HepG2 (cell line): ENCODE measurements around the gene FAM174C. TPM values are rescaled to one million over a fixed set of nuclear protein-coding genes. Genes with fewer than 3 reads are reported as not detected.

ENCODE experiments used
- GLMP ChIP-seq: sonication (generic); formaldehyde crosslinking; IDR thresholded peaks from 2 replicates; pipeline ENCODE4 v1.9.0; 2021; ENCODE audit warnings: missing genetic modification reagents, mild to moderate bottlenecking, borderline replicate concordance
- HOXA3 ChIP-seq: sonication (generic); formaldehyde crosslinking; IDR thresholded peaks from 2 replicates; pipeline ENCODE4 v1.5.0; 2020; ENCODE audit warnings: missing genetic modification reagents
- HOXA9 ChIP-seq: sonication (generic); formaldehyde crosslinking; IDR thresholded peaks from 2 replicates; pipeline ENCODE4 v1.8.1; 2022; ENCODE audit warnings: missing genetic modification reagents, mild to moderate bottlenecking, moderate library complexity, borderline replicate concordance
- KDM6A ChIP-seq: IDR thresholded peaks from 2 replicates; pipeline ENCODE4 v1.6.1; 2016; ENCODE audit warnings: low read depth
- MEIS1 ChIP-seq: sonication (generic); formaldehyde crosslinking; IDR thresholded peaks from 2 replicates; pipeline ENCODE4 v1.9.0; 2021; ENCODE audit warnings: mild to moderate bottlenecking, missing genetic modification reagents, moderate library complexity, borderline replicate concordance
- MEIS2 ChIP-seq: sonication (generic); formaldehyde crosslinking; IDR thresholded peaks from 2 replicates; pipeline ENCODE4 v1.9.0; 2021; ENCODE audit warnings: mild to moderate bottlenecking, missing genetic modification reagents
- NPAS2 ChIP-seq: sonication (generic); formaldehyde crosslinking; IDR thresholded peaks from 2 replicates; pipeline ENCODE4 v1.8.0; 2022; ENCODE audit warnings: mild to moderate bottlenecking, missing genetic modification reagents, borderline replicate concordance
- PATZ1 ChIP-seq: sonication (generic); formaldehyde crosslinking; IDR thresholded peaks from 2 replicates; pipeline ENCODE4 v1.4.0; 2020; ENCODE audit warnings: missing genetic modification reagents
- SNAI1 ChIP-seq: sonication (generic); formaldehyde crosslinking; IDR thresholded peaks from 2 replicates; pipeline ENCODE4 v1.5.0; 2020; ENCODE audit warnings: mild to moderate bottlenecking, missing genetic modification reagents, borderline replicate concordance
- TOE1 ChIP-seq: sonication (generic); formaldehyde crosslinking; IDR thresholded peaks from 2 replicates; pipeline ENCODE4 v1.4.0; 2020; ENCODE audit warnings: mild to moderate bottlenecking, missing genetic modification reagents
- ZFP82 ChIP-seq: sonication (generic); formaldehyde crosslinking; IDR thresholded peaks from 2 replicates; pipeline ENCODE4 v1.5.1; 2020; ENCODE audit warnings: mild to moderate bottlenecking, missing genetic modification reagents, borderline replicate concordance
- ZNF224 ChIP-seq: sonication (generic); formaldehyde crosslinking; IDR thresholded peaks from 2 replicates; pipeline ENCODE4 v1.5.0; 2020; ENCODE audit warnings: mild to moderate bottlenecking, missing genetic modification reagents
- ZNF251 ChIP-seq: sonication (generic); formaldehyde crosslinking; IDR thresholded peaks from 2 replicates; pipeline ENCODE4 v1.9.0; 2021; ENCODE audit warnings: mild to moderate bottlenecking, missing genetic modification reagents
- ZNF3 ChIP-seq: IDR thresholded peaks from 2 replicates; pipeline ENCODE4 v1.7.0; 2017; ENCODE audit warnings: inconsistent platforms
- ZNF335 ChIP-seq: sonication (generic); formaldehyde crosslinking; IDR thresholded peaks from 2 replicates; pipeline ENCODE4 v1.4.0; 2020; ENCODE audit warnings: missing genetic modification reagents
- ZNF367 ChIP-seq: sonication (generic); formaldehyde crosslinking; IDR thresholded peaks from 2 replicates; pipeline ENCODE4 v1.4.0; 2020; ENCODE audit warnings: missing genetic modification reagents, borderline replicate concordance
- ZNF550 ChIP-seq: sonication (generic); formaldehyde crosslinking; IDR thresholded peaks from 2 replicates; pipeline ENCODE4 v1.4.0; 2020; ENCODE audit warnings: mild to moderate bottlenecking, missing genetic modification reagents, borderline replicate concordance
- ZNF609 ChIP-seq: sonication (generic); formaldehyde crosslinking; IDR thresholded peaks from 2 replicates; pipeline ENCODE4 v1.4.0; 2020; ENCODE audit warnings: mild to moderate bottlenecking, missing genetic modification reagents, borderline replicate concordance
- polyA plus RNA-seq, 8 experiments: library from polyadenylated mRNA; depleted of rRNA in 3 of 8; stranded (reverse) in 7 of 8; unstranded in 1 of 8; fragments of >200 nt; fragmentation: Illumina TruSeq in 4 of 8; extraction: Trizol in 4 of 8; gene quantifications; 2 replicates each; pipeline versions ENCODE4 v1.2.1 to v1.2.3, GENCODE V29; 2011 to 2016; ENCODE audit warnings: low read depth in 4 of 8, missing spikeins in 1 of 8, mixed read lengths in 1 of 8; ENCODE audit not compliant: insufficient read depth in 1 of 8
- total RNA-seq, 5 experiments: library from RNA; depleted of rRNA; stranded (reverse); fragments of >200 nt; fragmentation: Illumina TruSeq; extraction: Trizol; gene quantifications; 2 replicates each; pipeline ENCODE4 v1.2.3, GENCODE V29; 2016; ENCODE audit warnings: low read depth in 1 of 5
- TF ChIP-seq, protein P1 (sequence below): IDR thresholded peaks from 2 replicates; pipeline ENCODE4 v1.6.1; 2018; ENCODE audit warnings: missing genetic modification reagents, mild to moderate bottlenecking, missing compliant biosample characterization

FAM174C gene
- total and polyA plus RNA-seq, 2 of the 13 experiments (the other 11 are each of a cell fraction or from before 2014, with no cell fraction given) = 19.5 to 31.3 TPM

DNA sequence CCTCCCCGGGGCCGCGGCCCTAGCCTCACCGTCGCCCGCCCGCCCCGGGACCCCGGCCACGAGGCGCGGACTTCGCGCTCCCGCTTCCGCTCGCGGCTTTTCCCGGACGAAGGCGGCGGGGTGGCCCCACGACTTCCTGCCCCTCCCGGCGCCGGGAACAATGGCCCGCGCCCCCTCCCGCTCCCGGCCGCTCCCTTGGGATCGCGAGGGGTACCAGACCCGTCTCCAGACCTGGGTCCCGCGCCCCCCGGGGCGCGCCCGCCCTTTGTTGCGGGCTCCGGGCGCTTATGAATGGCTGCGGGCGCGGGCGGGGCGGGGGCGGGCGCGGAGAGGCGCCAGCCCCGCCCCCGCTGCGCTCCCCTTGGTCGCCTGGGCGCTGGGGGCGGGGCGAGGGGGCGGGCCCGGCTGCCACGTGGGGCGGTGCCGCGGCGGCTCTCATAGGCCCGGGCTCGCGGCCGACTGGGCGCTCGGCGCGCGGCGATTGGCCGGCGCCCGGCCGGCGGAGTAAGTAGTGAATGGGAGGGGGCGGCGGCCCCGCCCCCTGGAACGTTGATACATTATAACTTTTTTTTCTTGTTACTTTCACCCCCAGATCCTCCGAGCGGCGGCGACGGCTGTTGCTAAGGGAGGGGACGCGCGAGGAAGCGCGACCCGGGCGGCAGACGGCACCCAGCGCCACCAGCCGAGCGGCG lies 25.9 kb upstream of the FAM174C start (continued):
- no peak for TF ChIP-seq HOXA9 (CRISPR knock-in tag)
- TF ChIP-seq, protein P1, sequence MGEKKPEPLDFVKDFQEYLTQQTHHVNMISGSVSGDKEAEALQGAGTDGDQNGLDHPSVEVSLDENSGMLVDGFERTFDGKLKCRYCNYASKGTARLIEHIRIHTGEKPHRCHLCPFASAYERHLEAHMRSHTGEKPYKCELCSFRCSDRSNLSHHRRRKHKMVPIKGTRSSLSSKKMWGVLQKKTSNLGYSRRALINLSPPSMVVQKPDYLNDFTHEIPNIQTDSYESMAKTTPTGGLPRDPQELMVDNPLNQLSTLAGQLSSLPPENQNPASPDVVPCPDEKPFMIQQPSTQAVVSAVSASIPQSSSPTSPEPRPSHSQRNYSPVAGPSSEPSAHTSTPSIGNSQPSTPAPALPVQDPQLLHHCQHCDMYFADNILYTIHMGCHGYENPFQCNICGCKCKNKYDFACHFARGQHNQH (CRISPR knock-in tag) = no peak; the same call in 1 of the 2 replicates
- 0 out of 2 replicates have a peak, but pooled peaks have one; percentile 23 for TF ChIP-seq KDM6A (CRISPR knock-in tag)
- TF ChIP-seq HOXA3 = peak; percentile 66
- no peak for TF ChIP-seq ZFP82
- TF ChIP-seq SNAI1 (CRISPR knock-in tag) = no peak
- 0 out of 2 replicates have a peak, but pooled peaks have one; percentile 15 for TF ChIP-seq MEIS2 (CRISPR knock-in tag)
- TF ChIP-seq ZNF367 (CRISPR knock-in tag) = 0 out of 2 replicates have a peak, but pooled peaks have one; percentile 55
- TF ChIP-seq TOE1 (CRISPR knock-in tag) = no peak
- 0 out of 2 replicates have a peak, but pooled peaks have one; percentile 26 for TF ChIP-seq MEIS1
- TF ChIP-seq ZNF335 (CRISPR knock-in tag) = no peak
- peak; percentile 18; the same call in 1 of the 2 replicates for TF ChIP-seq ZNF609 (CRISPR knock-in tag)
- TF ChIP-seq NPAS2 (CRISPR knock-in tag) = no peak
- no peak for TF ChIP-seq ZNF224 (CRISPR knock-in tag)
- TF ChIP-seq ZNF550 (CRISPR knock-in tag) = no peak
- TF ChIP-seq ZNF3 (CRISPR knock-in tag) = no peak
- no peak for TF ChIP-seq ZNF251 (CRISPR knock-in tag)
- TF ChIP-seq PATZ1 (CRISPR knock-in tag) = peak; percentile 72
- no peak for TF ChIP-seq GLMP (CRISPR knock-in tag)
